ENCODE results near the gene SLC25A46.
"Not testable (repeated sequence)": the region's sequence is repeated elsewhere in the genome, so short reads cannot be mapped to it uniquely, and the experiment has no call there.

SLC25A46 gene

GRCh38 chr5:110785356-110785755 is 46.5 kb downstream of the SLC25A46 start:
- no peak for TF ChIP-seq CTCF (IDR thresholded peaks at IDR 0.05; ENCODE audit: low read depth, low read length)
- peak; percentile 60 to 92 for DNase-seq (ENCODE audit: low read depth in 2 of 2)
- H3K4me3 ChIP-seq (replicated peaks in 1 of 2; ENCODE audit: low read depth in 2 of 2, low read length in 2 of 2): no peak overlapping the region

- H3K4me3 ChIP-seq (replicated peaks in 1 of 2; ENCODE audit: low read depth in 2 of 2, low read length in 2 of 2); DNase-seq (ENCODE audit: low read depth in 2 of 2): not testable (repeated sequence)
Measured at GRCh38 chr5:110788006-110788405, 49.2 kb downstream of the SLC25A46 start.

GRCh38 chr5:110790673-110791072 is 51.9 kb downstream of the SLC25A46 start:
- DNase-seq (ENCODE audit: low read depth in 2 of 2): peak; percentile 82 to 90
- no peak overlapping the region for H3K4me3 ChIP-seq (replicated peaks in 1 of 2; ENCODE audit: low read depth in 2 of 2, low read length in 2 of 2)
- TF ChIP-seq CTCF (IDR thresholded peaks at IDR 0.05; ENCODE audit: low read depth, low read length): peak; percentile 48

GRCh38 chr5:110802998-110803397 is 64.2 kb downstream of the SLC25A46 start:
- TF ChIP-seq CTCF (IDR thresholded peaks at IDR 0.05; ENCODE audit: low read depth, low read length): no peak
- no peak for DNase-seq (ENCODE audit: low read depth in 2 of 2)

GRCh38 chr5:110803467-110804326 is 64.9 kb downstream of the SLC25A46 start:
- TF ChIP-seq CTCF (IDR thresholded peaks at IDR 0.05; ENCODE audit: low read depth, low read length): no peak
- H3K4me3 ChIP-seq (replicated peaks in 1 of 2; ENCODE audit: low read depth in 2 of 2, low read length in 2 of 2): no peak overlapping the region
- DNase-seq (ENCODE audit: low read depth in 2 of 2): no peak

More at GRCh38 chr5:110802998-110803397, 64.2 kb downstream of the SLC25A46 start:
- no peak overlapping the region for H3K4me3 ChIP-seq (replicated peaks in 1 of 2; ENCODE audit: low read depth in 2 of 2, low read length in 2 of 2)

GRCh38 chr5:110807169-110807568 is 68.4 kb downstream of the SLC25A46 start:
- peak in 1 of 2 donors; percentile 54 for DNase-seq (ENCODE audit: low read depth in 2 of 2)
- no peak overlapping the region for H3K4me3 ChIP-seq (replicated peaks in 1 of 2; ENCODE audit: low read depth in 2 of 2, low read length in 2 of 2)
- no peak for TF ChIP-seq CTCF (IDR thresholded peaks at IDR 0.05; ENCODE audit: low read depth, low read length)

GRCh38 chr5:110809006-110809405 is 70.2 kb downstream of the SLC25A46 start:
- no peak for TF ChIP-seq CTCF (IDR thresholded peaks at IDR 0.05; ENCODE audit: low read depth, low read length)
- H3K4me3 ChIP-seq (replicated peaks in 1 of 2; ENCODE audit: low read depth in 2 of 2, low read length in 2 of 2): no peak overlapping the region
- no peak for DNase-seq (ENCODE audit: low read depth in 2 of 2)

Data from cardiac fibroblast (primary cell).